HCT116 (cell line): ENCODE data around the gene LSM12. TPM values are rescaled to one million over a fixed set of nuclear protein-coding genes. Genes with fewer than 3 reads are reported as not detected.

Experiments
- ATAC-seq: fragments of 200-7000 bp; cut with Tn5 transposase; 2 replicates; pipeline ENCODE4 v1.9.1; 2020; ENCODE audit warnings: mild to moderate bottlenecking, moderate library complexity
- BruUV-seq: library from RNA; stranded (reverse); fragments of 400-500 nt; replicated peaks from 2 replicates; lab custom pipeline; 2021; lab: Mats Ljungman, UMichigan
- CTCF ChIA-PET: fragments of 300-600 bp; sonication (Branson Sonifier 250); formaldehyde crosslinking; loops from one replicate; lab custom pipeline; 2021; ENCODE audit warnings: antibody characterized with exemption; lab: Charles Lee
- POLR2A ChIA-PET: fragments of 300-600, 350-600 bp; sonication (Branson Sonifier 250); formaldehyde crosslinking; loops from one replicate; lab custom pipeline; 2021; ENCODE audit warnings: antibody characterized with exemption; lab: Charles Lee
- RAD21 ChIA-PET, 2 experiments: fragments of 300-600 bp; sonication (Branson Sonifier 250); formaldehyde crosslinking; loops; one replicate each; lab custom pipeline; 2023; ENCODE audit warnings: low total read pairs in 2 of 2; ENCODE audit not compliant: uncharacterized antibody in 2 of 2, unreplicated experiment in 2 of 2, low non-redundant PET in 1 of 2; lab: Charles Lee
- DNase-seq: peaks from one replicate; pipeline ENCODE4 v3.0.0-alpha.2; 2010; ENCODE audit warnings: low read depth, low spot score
- H2AFZ ChIP-seq: fragments of 200-600 bp; shearing (Covaris generic), sonication (generic); 2 replicates; pipeline ENCODE4 v1.6.1; 2017; ENCODE audit warnings: low read depth, mixed run types, mixed read lengths, antibody characterized with exemption, low read length; ENCODE audit not compliant: poor library complexity, severe bottlenecking
- H3K27ac ChIP-seq: 2 replicates; pipeline ENCODE4 v1.5.1; 2012; ENCODE audit warnings: low read depth, low read length
- H3K27me3 ChIP-seq: fragments of 200-600 bp; sonication (generic); 2 replicates; pipeline ENCODE4 v1.6.1; 2016; ENCODE audit warnings: mixed run types, low read length, mixed read lengths; ENCODE audit not compliant: insufficient read depth
- H3K36me3 ChIP-seq, 2 experiments: fragments of 200-500 bp in 1 of 2; fragments of 200-600 bp in 1 of 2; sonication (Bioruptor generic) in 1 of 2; sonication (generic) in 1 of 2; 2 replicates each; pipeline versions ENCODE4 v1.5.1 to v1.6.1; 2014 to 2016; ENCODE audit warnings: low read length in 2 of 2, inconsistent platforms in 1 of 2, mixed read lengths in 1 of 2, mixed run types in 1 of 2; ENCODE audit not compliant: insufficient read depth in 2 of 2, control insufficient read depth in 1 of 2
- H3K4me1 ChIP-seq, 2 experiments: fragments of 200-600 bp in 1 of 2; sonication (generic) in 1 of 2; 2 replicates each; pipeline versions ENCODE4 v1.5.1 to v1.6.1; 2012 to 2017; ENCODE audit warnings: low read length in 2 of 2, inconsistent platforms in 1 of 2, mild to moderate bottlenecking in 1 of 2, mixed read lengths in 1 of 2, mixed run types in 1 of 2, moderate library complexity in 1 of 2; ENCODE audit not compliant: insufficient read depth in 2 of 2, control insufficient read depth in 1 of 2
- H3K4me2 ChIP-seq: fragments of 200-600 bp; sonication (generic); 2 replicates; pipeline ENCODE4 v1.6.1; 2017; ENCODE audit warnings: mixed run types, low read length, mixed read lengths
- H3K4me3 ChIP-seq, 2 experiments: fragments of 200-600 bp in 1 of 2; sonication (generic) in 1 of 2; replicated peaks in 1 of 2; 2 replicates each; pipeline ENCODE4 v1.5.1; 2011 to 2016; ENCODE audit warnings: low read length in 2 of 2, control low read depth in 1 of 2, low read depth in 1 of 2, mild to moderate bottlenecking in 1 of 2, mixed read lengths in 1 of 2, mixed run types in 1 of 2
- H3K79me2 ChIP-seq: fragments of 200-600 bp; sonication (generic); 2 replicates; pipeline ENCODE4 v1.6.1; 2017; ENCODE audit warnings: mild to moderate bottlenecking, mixed run types, low read length, moderate library complexity, mixed read lengths; ENCODE audit not compliant: insufficient read depth
- H3K9ac ChIP-seq: fragments of 200-600 bp; sonication (generic); 2 replicates; pipeline ENCODE4 v1.6.1; 2016; ENCODE audit warnings: low read length, mixed read lengths
- H3K9me2 ChIP-seq: fragments of 200-600 bp; sonication (generic), shearing (Covaris generic); 2 replicates; pipeline ENCODE4 v1.6.1; 2017; ENCODE audit warnings: mixed run types, mild to moderate bottlenecking, moderate library complexity; ENCODE audit not compliant: insufficient read depth
- H3K9me3 ChIP-seq, 2 experiments: fragments of 200-500 bp in 1 of 2; fragments of 200-600 bp in 1 of 2; sonication (Bioruptor generic) in 1 of 2; sonication (generic) in 1 of 2; 2 replicates each; pipeline ENCODE4 v1.6.1; 2014 to 2017; ENCODE audit warnings: low read length in 2 of 2, mixed read lengths in 2 of 2, inconsistent platforms in 1 of 2, low read depth in 1 of 2, mild to moderate bottlenecking in 1 of 2, mixed run types in 1 of 2, moderate library complexity in 1 of 2; ENCODE audit not compliant: control insufficient read depth in 1 of 2, insufficient read depth in 1 of 2
- H4K20me1 ChIP-seq: fragments of 200-600 bp; sonication (generic), shearing (Covaris generic); 2 replicates; pipeline ENCODE4 v1.6.1; 2017; ENCODE audit warnings: mixed run types, mild to moderate bottlenecking, moderate library complexity; ENCODE audit not compliant: insufficient read depth
- ATF3 ChIP-seq: IDR thresholded peaks from 2 replicates; pipeline ENCODE4 v1.6.1; 2012
- CBX3 ChIP-seq: IDR thresholded peaks from 2 replicates; pipeline ENCODE4 v1.6.1; 2012; ENCODE audit warnings: low read depth
- CTCF ChIP-seq, 3 experiments: fragments of 200-600 bp in 1 of 3; sonication (generic) in 1 of 3; IDR thresholded peaks in 2 of 3; conservative IDR thresholded peaks in 1 of 3; 2 replicates each; pipeline ENCODE4 v1.5.1; 2012 to 2017; ENCODE audit warnings: low read depth in 2 of 3, low read length in 2 of 3, antibody characterized with exemption in 1 of 3, borderline replicate concordance in 1 of 3, control low read depth in 1 of 3, mild to moderate bottlenecking in 1 of 3, mixed read lengths in 1 of 3, mixed run types in 1 of 3, moderate library complexity in 1 of 3; ENCODE audit not compliant: insufficient read depth in 1 of 3
- EGR1 ChIP-seq: IDR thresholded peaks from 2 replicates; pipeline ENCODE4 v1.6.1; 2012; ENCODE audit warnings: low read depth
- EZH2phosphoT487 ChIP-seq: fragments of 200-600 bp; IDR thresholded peaks from 2 replicates; pipeline ENCODE4 v1.6.1; 2018; ENCODE audit warnings: antibody characterized with exemption, borderline replicate concordance
- FOSL1 ChIP-seq: IDR thresholded peaks from 2 replicates; pipeline ENCODE4 v1.6.1; 2012; ENCODE audit warnings: low read depth
- JUND ChIP-seq: IDR thresholded peaks from 2 replicates; pipeline ENCODE4 v1.6.1; 2012
- MAX ChIP-seq: IDR thresholded peaks from 2 replicates; pipeline ENCODE4 v1.6.1; 2012
- POLR2AphosphoS5 ChIP-seq: IDR thresholded peaks from 2 replicates; pipeline ENCODE4 v1.6.1; 2011; ENCODE audit warnings: mild to moderate bottlenecking, low read depth, low read length, moderate library complexity
- RAD21 ChIP-seq: IDR thresholded peaks from 2 replicates; pipeline ENCODE4 v1.6.1; 2012; ENCODE audit warnings: low read depth, mild to moderate bottlenecking
- REST ChIP-seq: IDR thresholded peaks from 2 replicates; pipeline ENCODE4 v1.6.1; 2012; ENCODE audit warnings: low read depth
- SIN3A ChIP-seq: IDR thresholded peaks from 2 replicates; pipeline ENCODE4 v1.6.1; 2012; ENCODE audit warnings: low read depth
- SP1 ChIP-seq: IDR thresholded peaks from 2 replicates; pipeline ENCODE4 v1.6.1; 2012; ENCODE audit warnings: low read depth
- SRF ChIP-seq: IDR thresholded peaks from 2 replicates; pipeline ENCODE4 v1.6.1; 2012; ENCODE audit warnings: low read depth
- TCF7L2 ChIP-seq: IDR thresholded peaks from 2 replicates; pipeline ENCODE4 v1.7.0; 2011; ENCODE audit warnings: borderline replicate concordance, inconsistent platforms; ENCODE audit not compliant: insufficient read depth, insufficient read length; ENCODE audit errors: extremely low read depth
- ZFX ChIP-seq: fragments of 450-650 bp; IDR thresholded peaks from 2 replicates; pipeline ENCODE4 v1.6.1; 2017
- intact Hi-C: fragments of 100-400 bp; cut with micrococcal nuclease; formaldehyde crosslinking; loops from 2 replicates; pipeline ENCODE4 v1.10.0; 2022
- total RNA-seq: library from RNA; stranded (reverse); gene quantifications from one replicate; pipeline ENCODE4 v1.2.1, GENCODE V29; 2021; ENCODE audit not compliant: unreplicated experiment

LSM12 gene
- total RNA-seq, 1 experiment from 2014 or later: 99.6 TPM

- H3K9me2 ChIP-seq: no peaks in the 10 kb centered on the region
- H3K9me3 ChIP-seq: no peaks in the 10 kb centered on the region
- DNase-seq (no peak), ATAC-seq (no peak)
- H3K9ac ChIP-seq: no peak overlapping the region
- CTCF ChIA-PET: no interaction called here
- no peaks in the 10 kb centered on the region for H4K20me1 ChIP-seq
- BruUV-seq: no TSS peak
- H3K4me2 ChIP-seq: no peak overlapping the region
- peaks cover 10 to 12% of the 10 kb centered on the region in 2 experiments; a peak in 2 of 4 replicates for H3K36me3 ChIP-seq
- RAD21 ChIA-PET: no interaction called here
- H3K79me2 ChIP-seq: peaks cover 22% of the 10 kb centered on the region
- TF ChIP-seq SIN3A (no peak), EZH2phosphoT487 (no peak), RAD21 (no peak), ZFX (no peak), JUND (no peak)
- TF ChIP-seq, all 23 proteins: peak for 0
- peaks cover 4 to 15% of the 10 kb centered on the region in 2 experiments for H3K4me1 ChIP-seq
- no peaks in the 10 kb centered on the region for H3K27me3 ChIP-seq
- POLR2A ChIA-PET: no interaction called here
- no peak overlapping the region for H2AFZ ChIP-seq
- intact Hi-C loops: no loop called here
- no peak overlapping the region for H3K4me3 ChIP-seq
- H3K27ac ChIP-seq: peak overlapping the region; percentile 8; the same call in 1 of the 2 replicates
These were observed 9.3 kb upstream of the LSM12 start for GRCh38 chr17:44075598-44076293.

GRCh38 chr17:44074911-44075285 is 8.4 kb upstream of the LSM12 start:
- H3K4me1 ChIP-seq: peaks cover 8 to 21% of the 10 kb centered on the region in 2 experiments
- intact Hi-C loops: no loop called here
- RAD21 ChIA-PET: no interaction called here
- H3K27ac ChIP-seq: no peak overlapping the region
- no peaks in the 10 kb centered on the region for H3K27me3 ChIP-seq
- peaks cover 22% of the 10 kb centered on the region for H3K79me2 ChIP-seq
- H3K4me2 ChIP-seq: no peak overlapping the region
- no peaks in the 10 kb centered on the region for H3K9me3 ChIP-seq
- no peak overlapping the region for H3K9ac ChIP-seq
- no peaks in the 10 kb centered on the region for H4K20me1 ChIP-seq
- no TSS peak for BruUV-seq
- POLR2A ChIA-PET: no interaction called here
- no peak overlapping the region for H2AFZ ChIP-seq
- no peaks in the 10 kb centered on the region for H3K9me2 ChIP-seq
- no peak overlapping the region for H3K4me3 ChIP-seq
- CTCF ChIA-PET: no interaction called here
- no peak for ATAC-seq
- no peak for DNase-seq
- H3K36me3 ChIP-seq: peaks cover 10 to 12% of the 10 kb centered on the region in 2 experiments; a peak in 2 of 4 replicates
- TF ChIP-seq FOSL1: no peak
- TF ChIP-seq ATF3: no peak
- no peak for TF ChIP-seq ZFX
- TF ChIP-seq EGR1: no peak
- TF ChIP-seq REST: no peak
- TF ChIP-seq POLR2AphosphoS5: no peak
- no peak for TF ChIP-seq SP1
- TF ChIP-seq SRF: no peak
- no peak for TF ChIP-seq CBX3
- TF ChIP-seq MAX: no peak
- TF ChIP-seq JUND: no peak
- TF ChIP-seq TCF7L2: no peak
- TF ChIP-seq CTCF (IDR thresholded peaks at IDR 0.05 in 2 of 3, conservative IDR thresholded peaks at IDR 0.05 in 1 of 3; ENCODE audit: borderline replicate concordance in 1 of 3, insufficient read depth in 1 of 3, low read depth in 2 of 3, low read length in 2 of 3): no peak
